ENCODE measurements around the gene NANOS1. TPM values are rescaled to one million over a fixed set of nuclear protein-coding genes. Genes with fewer than 3 reads are reported as not detected.
A peak's percentile ranks its signal among the peaks of the same experiment; 100 is the strongest.

NANOS1 gene
- polyA plus RNA-seq, 2 of the 4 experiments (the other 2 are of a cell fraction), result 1.4 to 2.9 TPM

DNA sequence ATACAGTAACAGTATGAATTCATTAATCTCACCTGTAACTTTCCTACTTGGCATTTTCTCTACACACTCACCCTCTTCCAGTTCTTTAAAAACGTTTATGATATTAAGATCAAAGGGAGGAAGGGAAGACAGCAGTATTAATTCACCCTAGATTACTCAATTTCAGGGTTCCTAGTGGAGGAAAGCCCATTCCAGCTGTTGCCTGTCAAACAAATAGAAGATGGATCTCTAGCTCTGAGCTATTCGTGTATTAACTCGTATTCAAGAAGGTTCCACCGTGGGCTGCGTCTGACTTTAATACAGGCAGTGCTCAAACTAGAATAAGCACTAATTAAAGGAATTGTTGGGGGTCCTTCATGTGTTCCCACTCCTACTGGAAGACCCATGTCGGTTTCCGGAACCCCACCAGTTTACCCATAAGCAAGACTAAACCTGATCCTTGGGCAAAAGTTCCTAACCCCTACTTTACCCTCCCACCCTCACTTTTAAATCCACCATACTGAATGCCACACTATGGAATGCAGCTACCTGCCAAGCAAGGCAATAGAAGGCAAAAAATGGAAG is 2.1 kb downstream of the NANOS1 start:
- peaks cover 16% of the 10 kb centered on the region for H3K4me1 ChIP-seq
- WGBS (ENCODE audit: missing lambda C conversion rate), result 68% methylated on average over 7 of the region's 7 CpGs
- H3K4me3 ChIP-seq, result peak overlapping the region; percentile 83; the same call in 2 of the 3 replicates
- ATAC-seq (no peak), FAIRE-seq (no peak), DNase-seq (ENCODE audit: low read depth in 1 of 2, low spot score in 1 of 2) (no peak)
- H3K4me2 ChIP-seq, result peak overlapping the region; percentile 95
- ChIA-PET CTCF (interaction anchor here (0.8 to 2.7 kb wide), 7 partner anchors 8 to 32 kb away, joined by 3 to 16 read pairs (median 3); no protein-coding TSS in a partner anchor), POLR2A (interaction anchor here (1.1 to 4.0 kb wide), 3 partner anchors 22 to 277 kb away, joined by 4 to 29 read pairs (median 12); partner anchors contain the start of gene CACUL1)
- no peak overlapping the region for H3K27ac ChIP-seq
- TF ChIP-seq, protein P1, sequence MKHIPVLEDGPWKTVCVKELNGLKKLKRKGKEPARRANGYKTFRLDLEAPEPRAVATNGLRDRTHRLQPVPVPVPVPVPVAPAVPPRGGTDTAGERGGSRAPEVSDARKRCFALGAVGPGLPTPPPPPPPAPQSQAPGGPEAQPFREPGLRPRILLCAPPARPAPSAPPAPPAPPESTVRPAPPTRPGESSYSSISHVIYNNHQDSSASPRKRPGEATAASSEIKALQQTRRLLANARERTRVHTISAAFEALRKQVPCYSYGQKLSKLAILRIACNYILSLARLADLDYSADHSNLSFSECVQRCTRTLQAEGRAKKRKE (CRISPR knock-in tag; IDR thresholded peaks at IDR 0.05; ENCODE audit: low read depth), result no peak
- TF ChIP-seq E2F6 (IDR thresholded peaks at IDR 0.05; ENCODE audit: borderline replicate concordance, low read depth) (no peak), BCL3 (IDR thresholded peaks at IDR 0.05) (no peak), POLR2A (IDR thresholded peaks at IDR 0.05; ENCODE audit: low read length) (no peak), RAD21 (conservative IDR thresholded peaks at IDR 0.05 in 1 of 2, IDR thresholded peaks at IDR 0.05 in 1 of 2) (no peak), KDM1A (IDR thresholded peaks at IDR 0.05; ENCODE audit: low read depth) (no peak), TFCP2L1 (CRISPR knock-in tag; IDR thresholded peaks at IDR 0.05) (no peak), FOXS1 (CRISPR knock-in tag; IDR thresholded peaks at IDR 0.05) (no peak), JUNB (IDR thresholded peaks at IDR 0.05) (no peak), ZFP36 (IDR thresholded peaks at IDR 0.05; ENCODE audit: borderline replicate concordance, partially characterized antibody) (no peak), NFE2L2 (conservative IDR thresholded peaks at IDR 0.05; ENCODE audit: low read length) (no peak), RNF2 (IDR thresholded peaks at IDR 0.05; ENCODE audit: borderline replicate concordance, low read depth) (no peak), HES2 (IDR thresholded peaks at IDR 0.05) (no peak), POLR2AphosphoS2 (conservative IDR thresholded peaks at IDR 0.05; ENCODE audit: low read length) (no peak), JUN (IDR thresholded peaks at IDR 0.05) (no peak)
- TF ChIP-seq, protein P2, sequence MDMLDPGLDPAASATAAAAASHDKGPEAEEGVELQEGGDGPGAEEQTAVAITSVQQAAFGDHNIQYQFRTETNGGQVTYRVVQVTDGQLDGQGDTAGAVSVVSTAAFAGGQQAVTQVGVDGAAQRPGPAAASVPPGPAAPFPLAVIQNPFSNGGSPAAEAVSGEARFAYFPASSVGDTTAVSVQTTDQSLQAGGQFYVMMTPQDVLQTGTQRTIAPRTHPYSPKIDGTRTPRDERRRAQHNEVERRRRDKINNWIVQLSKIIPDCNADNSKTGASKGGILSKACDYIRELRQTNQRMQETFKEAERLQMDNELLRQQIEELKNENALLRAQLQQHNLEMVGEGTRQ (IDR thresholded peaks at IDR 0.05), result no peak
- no peaks in the 10 kb centered on the region for H3K9me3 ChIP-seq

DNA sequence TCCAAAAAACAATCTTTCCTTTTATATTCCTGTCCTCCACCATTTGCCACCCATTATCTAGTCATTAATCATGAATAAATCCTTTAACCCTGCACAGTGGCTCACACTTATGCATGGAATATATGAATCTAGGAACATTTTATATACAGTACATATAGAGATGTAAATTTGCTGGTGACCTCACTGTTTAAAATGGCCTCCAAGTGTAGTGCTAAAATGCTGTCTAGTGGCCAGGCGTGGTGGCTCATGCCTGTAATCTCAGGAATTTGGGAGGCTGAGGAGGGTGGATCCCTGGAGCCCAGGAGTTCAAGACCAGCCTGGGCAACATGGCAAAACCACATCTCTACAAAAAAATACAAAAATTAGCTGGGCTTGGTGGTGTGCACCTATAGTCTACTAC is 9.6 kb downstream of the NANOS1 start:
- Histone ChIP-seq H3K9me3 (no peaks in the 10 kb centered on the region), H3K4me3 (no peak overlapping the region), H3K27ac (no peak overlapping the region), H3K4me2 (no peak overlapping the region), H3K4me1 (no peaks in the 10 kb centered on the region)
- 74% methylated on average over 1 of the region's 1 CpG for WGBS (ENCODE audit: missing lambda C conversion rate)
- no peak for TF ChIP-seq HES2 (IDR thresholded peaks at IDR 0.05)
- no peak for TF ChIP-seq EHMT2 (IDR thresholded peaks at IDR 0.05; ENCODE audit: low read depth)
- TF ChIP-seq ESRRA (IDR thresholded peaks at IDR 0.05; ENCODE audit: borderline replicate concordance, low read length), result no peak
- no peak for TF ChIP-seq NPAS2 (CRISPR knock-in tag; IDR thresholded peaks at IDR 0.05; ENCODE audit: borderline replicate concordance)
- no peak for TF ChIP-seq REST (IDR thresholded peaks at IDR 0.05)
- TF ChIP-seq JUN (IDR thresholded peaks at IDR 0.05), result no peak
- TF ChIP-seq GATA3 (IDR thresholded peaks at IDR 0.05; ENCODE audit: borderline replicate concordance), result no peak
- no peak for TF ChIP-seq FOXS1 (CRISPR knock-in tag; IDR thresholded peaks at IDR 0.05)
- TF ChIP-seq RNF2 (IDR thresholded peaks at IDR 0.05; ENCODE audit: borderline replicate concordance, low read depth), result no peak
- TF ChIP-seq, protein P1 (CRISPR knock-in tag; IDR thresholded peaks at IDR 0.05; ENCODE audit: low read depth), result no peak
- TF ChIP-seq CBX2 (IDR thresholded peaks at IDR 0.05; ENCODE audit: borderline replicate concordance, low read depth), result no peak
- no peak for TF ChIP-seq POLR2AphosphoS2 (conservative IDR thresholded peaks at IDR 0.05; ENCODE audit: low read length)
- TF ChIP-seq MAFK (IDR thresholded peaks at IDR 0.05; ENCODE audit: partially characterized antibody), result no peak
- TF ChIP-seq BHLHE40 (IDR thresholded peaks at IDR 0.05; ENCODE audit: low read depth, low read length), result no peak
- ChIA-PET CTCF (interaction anchor here (0.7 to 1.2 kb wide), 2 partner anchors 14 to 20 kb away, joined by 3 read pairs; no protein-coding TSS in a partner anchor), POLR2A (no interaction called here)
- ATAC-seq, result peak; percentile 48 to 54; a peak in 4 of 6 replicates
- no peak for DNase-seq (ENCODE audit: low read depth in 1 of 2, low spot score in 1 of 2)
- no peak for FAIRE-seq

Data from A549 (cell line).